Prostate gland (tissue), 2 donors: Measurements from ENCODE around the gene PRPSAP2. TPM values are rescaled to one million over a fixed set of nuclear protein-coding genes. Genes with fewer than 3 reads are reported as not detected.

ENCODE experiments used
- DNase-seq: peaks from one replicate; pipeline ENCODE4 v3.0.0-alpha.2; 2019; ENCODE audit warnings: low spot score
- H3K27ac ChIP-seq, 2 donors: fragments of 200-600 bp; sonication (generic); 2 replicates each; pipeline ENCODE4 v1.5.1; 2017 to 2019
- H3K27me3 ChIP-seq: fragments of 200-600 bp; sonication (generic); replicated peaks from 2 replicates; pipeline ENCODE4 v1.5.1; 2019; ENCODE audit not compliant: insufficient read depth
- H3K36me3 ChIP-seq, 2 donors: fragments of 200-600 bp; sonication (generic); 1 replicate in 1 of 2; 2 replicates in 1 of 2; pipeline versions ENCODE4 v1.5.1 to v1.8.1; 2017 to 2019
- H3K4me1 ChIP-seq: fragments of 200-600 bp; sonication (generic); replicated peaks from 2 replicates; pipeline ENCODE4 v1.5.1; 2019
- H3K4me3 ChIP-seq, 2 donors: fragments of 200-600 bp; sonication (generic); 2 replicates each; pipeline ENCODE4 v1.5.1; 2017 to 2019
- H3K9me3 ChIP-seq: fragments of 200-600 bp; sonication (generic); 2 replicates; pipeline ENCODE4 v1.5.1; 2017
- POLR2A ChIP-seq: fragments of 450-650 bp; IDR thresholded peaks from one replicate; pipeline ENCODE4 v1.6.1; 2016; ENCODE audit warnings: antibody characterized with exemption, mild to moderate bottlenecking
- POLR2AphosphoS5 ChIP-seq: sonication (generic); formaldehyde crosslinking; IDR thresholded peaks from one replicate; pipeline ENCODE4 v1.6.1; 2017; ENCODE audit warnings: antibody characterized with exemption
- WGBS: methylation state at CpG from one replicate; pipeline ENCODE4 v1.1.5; 2018; 5-methylcytosine and 5-hydroxymethylcytosine counted together
- intact Hi-C: fragments of 100-400 bp; cut with DNase I; formaldehyde crosslinking; loops from one replicate; pipeline ENCODE4 v1.14.2; 2022
- small RNA-seq, 2 donors: library from RNA; depleted of rRNA; stranded (forward); fragments of <200 nt; gene quantifications; one replicate each; pipeline ENCODE3, GENCODE V24; 2016
- total RNA-seq, 2 donors: library from RNA; depleted of rRNA; stranded (reverse); fragments of >200 nt; gene quantifications; one replicate each; pipeline ENCODE4 v1.1.0, GENCODE V29; 2016
- TF ChIP-seq, protein P1 (sequence below), 4 experiments: fragments of 200-600 bp in 2 of 4; fragments of 450-650 bp in 2 of 4; sonication (generic) in 2 of 4; IDR thresholded peaks; 1 replicate in 3 of 4; 2 replicates in 1 of 4; pipeline ENCODE4 v1.5.1; 2016 to 2019; ENCODE audit warnings: antibody characterized with exemption in 4 of 4, mild to moderate bottlenecking in 2 of 4, moderate library complexity in 2 of 4

The PRPSAP2 gene
- total RNA-seq, 2 donors from 2014 or later: 30.6 to 35.0 TPM

DNA sequence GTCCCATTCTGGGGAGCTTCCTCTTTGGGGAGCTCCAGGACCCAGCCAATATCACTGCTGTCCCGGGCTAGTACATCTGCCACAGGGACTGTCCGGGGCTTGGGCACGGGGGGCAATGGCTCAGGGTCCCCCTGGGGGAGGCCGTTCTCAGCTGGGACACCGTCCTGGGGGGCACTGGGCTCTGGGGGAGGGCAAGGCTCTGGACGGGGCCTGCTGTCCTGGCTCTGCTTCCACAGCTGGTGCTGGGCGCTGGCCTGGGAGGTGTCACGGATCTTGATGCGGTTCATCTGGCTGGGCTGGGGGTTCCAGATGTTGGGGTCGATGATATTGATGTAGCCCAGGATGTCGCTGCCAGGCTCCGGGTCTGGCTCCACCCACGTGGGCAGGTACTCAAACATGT, 120.1 kb downstream of the PRPSAP2 start:
- H3K27me3 ChIP-seq: no peaks in the 10 kb centered on the region
- H3K4me1 ChIP-seq: no peaks in the 10 kb centered on the region
- peaks cover 0 to 4% of the 10 kb centered on the region in 2 donors for H3K36me3 ChIP-seq
- no peak overlapping the region for H3K27ac ChIP-seq
- DNase-seq: no peak
- intact Hi-C loops: no loop called here
- H3K4me3 ChIP-seq: no peak overlapping the region
- TF ChIP-seq POLR2A (no peak), POLR2AphosphoS5 (no peak)
- TF ChIP-seq, protein P1, sequence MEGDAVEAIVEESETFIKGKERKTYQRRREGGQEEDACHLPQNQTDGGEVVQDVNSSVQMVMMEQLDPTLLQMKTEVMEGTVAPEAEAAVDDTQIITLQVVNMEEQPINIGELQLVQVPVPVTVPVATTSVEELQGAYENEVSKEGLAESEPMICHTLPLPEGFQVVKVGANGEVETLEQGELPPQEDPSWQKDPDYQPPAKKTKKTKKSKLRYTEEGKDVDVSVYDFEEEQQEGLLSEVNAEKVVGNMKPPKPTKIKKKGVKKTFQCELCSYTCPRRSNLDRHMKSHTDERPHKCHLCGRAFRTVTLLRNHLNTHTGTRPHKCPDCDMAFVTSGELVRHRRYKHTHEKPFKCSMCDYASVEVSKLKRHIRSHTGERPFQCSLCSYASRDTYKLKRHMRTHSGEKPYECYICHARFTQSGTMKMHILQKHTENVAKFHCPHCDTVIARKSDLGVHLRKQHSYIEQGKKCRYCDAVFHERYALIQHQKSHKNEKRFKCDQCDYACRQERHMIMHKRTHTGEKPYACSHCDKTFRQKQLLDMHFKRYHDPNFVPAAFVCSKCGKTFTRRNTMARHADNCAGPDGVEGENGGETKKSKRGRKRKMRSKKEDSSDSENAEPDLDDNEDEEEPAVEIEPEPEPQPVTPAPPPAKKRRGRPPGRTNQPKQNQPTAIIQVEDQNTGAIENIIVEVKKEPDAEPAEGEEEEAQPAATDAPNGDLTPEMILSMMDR (IDR thresholded peaks at IDR 0.05): no peak
- no peaks in the 10 kb centered on the region for H3K9me3 ChIP-seq
- WGBS: 86% methylated on average over 12 of the region's 13 CpGs

DNA sequence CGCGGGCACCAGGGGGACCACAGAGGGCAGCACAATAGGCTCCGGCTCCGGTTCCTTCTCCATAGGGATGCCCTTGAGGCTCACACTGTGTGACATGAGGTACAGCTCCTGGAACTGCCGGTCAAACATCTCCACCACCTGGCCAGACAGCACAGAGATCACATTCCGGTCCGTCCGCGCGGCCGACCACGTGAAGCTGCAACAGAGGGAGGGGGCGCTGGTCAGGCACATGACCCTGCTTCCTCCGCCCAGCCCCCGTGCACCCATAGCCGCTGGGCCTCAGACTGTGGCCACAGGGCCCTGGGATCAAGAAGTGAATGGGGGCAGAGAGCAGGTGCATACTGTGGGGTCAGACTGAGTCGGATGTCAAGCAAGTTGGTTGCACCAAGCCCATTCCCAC, 120.7 kb downstream of the PRPSAP2 start:
- no peak overlapping the region for H3K27ac ChIP-seq
- DNase-seq: no peak
- intact Hi-C loops: no loop called here
- WGBS: 91% methylated on average over 17 of the region's 17 CpGs
- no peaks in the 10 kb centered on the region for H3K4me1 ChIP-seq
- no peak overlapping the region for H3K4me3 ChIP-seq
- peaks cover 0 to 4% of the 10 kb centered on the region in 2 donors for H3K36me3 ChIP-seq
- no peaks in the 10 kb centered on the region for H3K27me3 ChIP-seq
- H3K9me3 ChIP-seq: no peaks in the 10 kb centered on the region
- TF ChIP-seq, protein P1 (IDR thresholded peaks at IDR 0.05): no peak
- TF ChIP-seq POLR2A: no peak
- no peak for TF ChIP-seq POLR2AphosphoS5

Small RNA genes lying within 50 kb of the gene (small RNA-seq; reads per million reads assigned to genes)
- 0 reads per million in 2 donors for gene RF00324

Other genes with a start within 250 kb of the PRPSAP2 start
- 1 to 10 TPM in 1 of 2 donors, not detected in 1; 1.2 TPM for gene TBC1D28, start 213.7 kb upstream of the PRPSAP2 start, total RNA-seq
- 10 to 100 TPM; 11.3 to 13.1 TPM for gene FOXO3B, start 175.8 kb upstream of the PRPSAP2 start, total RNA-seq
- 1 to 10 TPM in 1 of 2 donors, not detected in 1; 1.8 TPM for gene FBXW10, start 114.1 kb upstream of the PRPSAP2 start, total RNA-seq
- 10 to 100 TPM; 39.8 to 43.7 TPM for gene TVP23B, start 76.9 kb upstream of the PRPSAP2 start, total RNA-seq
- not detected for gene SLC5A10, start 94.0 kb downstream of the PRPSAP2 start, total RNA-seq
- 1 to 10 TPM; 7.3 to 9.5 TPM for gene FAM83G, start 146.6 kb downstream of the PRPSAP2 start, total RNA-seq
- gene GRAP, start 188.8 kb downstream of the PRPSAP2 start, total RNA-seq: 10 to 100 TPM in 1 of 2 donors, under 1 TPM in 1; 0.27 to 11.1 TPM